ENCODE data around the gene MOGAT1. TPM values are rescaled to one million over a fixed set of nuclear protein-coding genes. Genes with fewer than 3 reads are reported as not detected.

The MOGAT1 gene
- total and polyA plus RNA-seq, 4 donors = 0.30 to 5.5 (median 5.1) TPM; not detected in 1

DNA sequence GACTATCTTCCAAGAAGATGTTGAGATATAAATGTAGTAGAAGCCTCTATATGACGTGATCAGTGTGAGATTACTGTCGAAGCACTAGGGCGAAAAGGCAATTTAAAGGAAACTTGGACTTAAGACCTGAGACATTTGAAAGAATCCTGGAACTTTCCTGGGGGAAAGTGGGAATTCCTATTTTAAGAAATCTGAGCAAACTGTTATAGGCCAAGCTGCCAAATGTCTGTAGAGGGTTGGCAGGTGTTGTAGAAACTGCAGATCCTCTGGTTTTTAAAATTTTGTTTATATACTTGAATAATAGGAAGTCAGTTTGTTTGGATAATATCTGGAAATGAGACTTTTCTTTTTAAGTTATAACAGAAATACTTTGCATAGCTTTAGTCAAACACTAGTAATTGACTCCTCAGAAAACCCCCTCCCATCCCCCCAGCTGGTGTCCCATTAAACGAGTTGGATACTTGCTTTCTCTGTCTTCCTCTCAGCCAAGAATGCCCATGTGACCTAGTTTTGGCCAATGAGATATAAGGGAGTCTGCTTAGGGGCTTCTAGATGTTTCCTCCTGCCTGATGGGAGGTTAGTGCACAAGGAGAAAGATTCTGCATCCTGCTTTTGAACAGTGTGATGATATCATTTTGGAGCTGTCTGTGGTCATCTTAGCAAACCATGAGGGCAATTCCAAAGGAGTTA lies 61.2 kb downstream of the MOGAT1 start:
- H3K4me1 ChIP-seq (ENCODE audit: control insufficient read depth in 4 of 4, insufficient read depth in 4 of 4, low read length in 3 of 4) = no peaks in the 10 kb centered on the region
- H3K9me3 ChIP-seq (ENCODE audit: control insufficient read depth in 4 of 4, low read length in 3 of 4) = no peaks in the 10 kb centered on the region
- H3K9ac ChIP-seq (ENCODE audit: low read depth in 1 of 2, low read length in 2 of 2) = no peak overlapping the region
- 72% methylated on average over 4 of the region's 4 CpGs for WGBS
- no peaks in the 10 kb centered on the region for H3K27me3 ChIP-seq (ENCODE audit: control insufficient read depth in 4 of 4, insufficient read depth in 4 of 4, low read length in 3 of 4)
- H3K36me3 ChIP-seq (ENCODE audit: control insufficient read depth in 4 of 4, insufficient read depth in 3 of 4, low read depth in 1 of 4, low read length in 3 of 4) = no peaks in the 10 kb centered on the region
- no peak overlapping the region for H3K4me3 ChIP-seq (ENCODE audit: low read depth in 1 of 3, low read length in 3 of 3)
- TF ChIP-seq, protein P1, sequence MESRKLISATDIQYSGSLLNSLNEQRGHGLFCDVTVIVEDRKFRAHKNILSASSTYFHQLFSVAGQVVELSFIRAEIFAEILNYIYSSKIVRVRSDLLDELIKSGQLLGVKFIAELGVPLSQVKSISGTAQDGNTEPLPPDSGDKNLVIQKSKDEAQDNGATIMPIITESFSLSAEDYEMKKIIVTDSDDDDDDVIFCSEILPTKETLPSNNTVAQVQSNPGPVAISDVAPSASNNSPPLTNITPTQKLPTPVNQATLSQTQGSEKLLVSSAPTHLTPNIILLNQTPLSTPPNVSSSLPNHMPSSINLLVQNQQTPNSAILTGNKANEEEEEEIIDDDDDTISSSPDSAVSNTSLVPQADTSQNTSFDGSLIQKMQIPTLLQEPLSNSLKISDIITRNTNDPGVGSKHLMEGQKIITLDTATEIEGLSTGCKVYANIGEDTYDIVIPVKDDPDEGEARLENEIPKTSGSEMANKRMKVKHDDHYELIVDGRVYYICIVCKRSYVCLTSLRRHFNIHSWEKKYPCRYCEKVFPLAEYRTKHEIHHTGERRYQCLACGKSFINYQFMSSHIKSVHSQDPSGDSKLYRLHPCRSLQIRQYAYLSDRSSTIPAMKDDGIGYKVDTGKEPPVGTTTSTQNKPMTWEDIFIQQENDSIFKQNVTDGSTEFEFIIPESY (IDR thresholded peaks at IDR 0.05) = no peak
- TF ChIP-seq SP1 (IDR thresholded peaks at IDR 0.05) (no peak), YY1 (IDR thresholded peaks at IDR 0.05) (no peak), RXRA (IDR thresholded peaks at IDR 0.05) (no peak), HNF4A (conservative IDR thresholded peaks at IDR 0.05) (no peak), TAF1 (conservative IDR thresholded peaks at IDR 0.05) (no peak), FOXA1 (IDR thresholded peaks at IDR 0.05) (no peak), HNF4G (IDR thresholded peaks at IDR 0.05) (no peak), FOXA2 (IDR thresholded peaks at IDR 0.05) (no peak), NR2F2 (IDR thresholded peaks at IDR 0.05) (no peak), RAD21 (IDR thresholded peaks at IDR 0.05) (no peak), GABPA (IDR thresholded peaks at IDR 0.05 in 1 of 2, conservative IDR thresholded peaks at IDR 0.05 in 1 of 2) (no peak)
- TF ChIP-seq, protein P2, sequence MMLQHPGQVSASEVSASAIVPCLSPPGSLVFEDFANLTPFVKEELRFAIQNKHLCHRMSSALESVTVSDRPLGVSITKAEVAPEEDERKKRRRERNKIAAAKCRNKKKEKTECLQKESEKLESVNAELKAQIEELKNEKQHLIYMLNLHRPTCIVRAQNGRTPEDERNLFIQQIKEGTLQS (IDR thresholded peaks at IDR 0.05) = no peak
- TF ChIP-seq, protein P3, sequence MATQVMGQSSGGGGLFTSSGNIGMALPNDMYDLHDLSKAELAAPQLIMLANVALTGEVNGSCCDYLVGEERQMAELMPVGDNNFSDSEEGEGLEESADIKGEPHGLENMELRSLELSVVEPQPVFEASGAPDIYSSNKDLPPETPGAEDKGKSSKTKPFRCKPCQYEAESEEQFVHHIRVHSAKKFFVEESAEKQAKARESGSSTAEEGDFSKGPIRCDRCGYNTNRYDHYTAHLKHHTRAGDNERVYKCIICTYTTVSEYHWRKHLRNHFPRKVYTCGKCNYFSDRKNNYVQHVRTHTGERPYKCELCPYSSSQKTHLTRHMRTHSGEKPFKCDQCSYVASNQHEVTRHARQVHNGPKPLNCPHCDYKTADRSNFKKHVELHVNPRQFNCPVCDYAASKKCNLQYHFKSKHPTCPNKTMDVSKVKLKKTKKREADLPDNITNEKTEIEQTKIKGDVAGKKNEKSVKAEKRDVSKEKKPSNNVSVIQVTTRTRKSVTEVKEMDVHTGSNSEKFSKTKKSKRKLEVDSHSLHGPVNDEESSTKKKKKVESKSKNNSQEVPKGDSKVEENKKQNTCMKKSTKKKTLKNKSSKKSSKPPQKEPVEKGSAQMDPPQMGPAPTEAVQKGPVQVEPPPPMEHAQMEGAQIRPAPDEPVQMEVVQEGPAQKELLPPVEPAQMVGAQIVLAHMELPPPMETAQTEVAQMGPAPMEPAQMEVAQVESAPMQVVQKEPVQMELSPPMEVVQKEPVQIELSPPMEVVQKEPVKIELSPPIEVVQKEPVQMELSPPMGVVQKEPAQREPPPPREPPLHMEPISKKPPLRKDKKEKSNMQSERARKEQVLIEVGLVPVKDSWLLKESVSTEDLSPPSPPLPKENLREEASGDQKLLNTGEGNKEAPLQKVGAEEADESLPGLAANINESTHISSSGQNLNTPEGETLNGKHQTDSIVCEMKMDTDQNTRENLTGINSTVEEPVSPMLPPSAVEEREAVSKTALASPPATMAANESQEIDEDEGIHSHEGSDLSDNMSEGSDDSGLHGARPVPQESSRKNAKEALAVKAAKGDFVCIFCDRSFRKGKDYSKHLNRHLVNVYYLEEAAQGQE (IDR thresholded peaks at IDR 0.05) = no peak
- H3K27ac ChIP-seq (ENCODE audit: low read depth in 1 of 2, low read length in 2 of 2) = no peak overlapping the region
- DNase-seq (ENCODE audit: low spot score) = no peak

DNA sequence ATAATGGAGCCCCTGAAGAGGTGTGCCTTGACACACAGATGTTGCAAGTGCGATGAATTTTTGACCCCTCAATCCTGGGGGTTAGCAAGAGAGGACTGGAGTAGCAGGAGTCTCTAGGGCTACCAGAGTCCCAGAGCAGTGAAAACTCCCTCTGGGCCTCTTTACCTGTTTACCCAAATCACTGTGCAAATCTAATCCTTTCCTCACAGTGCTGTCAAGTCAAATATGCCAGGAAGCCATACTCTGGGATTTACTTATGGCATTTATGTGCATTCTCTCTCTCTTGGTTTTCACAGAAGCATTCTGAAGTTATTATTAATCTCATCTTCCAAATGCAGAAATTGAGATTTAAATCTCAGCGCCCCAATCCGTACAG lies 62.0 kb downstream of the MOGAT1 start:
- Histone ChIP-seq H3K36me3 (ENCODE audit: control insufficient read depth in 4 of 4, insufficient read depth in 3 of 4, low read depth in 1 of 4, low read length in 3 of 4) (no peaks in the 10 kb centered on the region), H3K4me3 (ENCODE audit: low read depth in 1 of 3, low read length in 3 of 3) (no peak overlapping the region), H3K9me3 (ENCODE audit: control insufficient read depth in 4 of 4, low read length in 3 of 4) (no peaks in the 10 kb centered on the region), H3K27ac (ENCODE audit: low read depth in 1 of 2, low read length in 2 of 2) (no peak overlapping the region), H3K4me1 (ENCODE audit: control insufficient read depth in 4 of 4, insufficient read depth in 4 of 4, low read length in 3 of 4) (no peaks in the 10 kb centered on the region), H3K9ac (ENCODE audit: low read depth in 1 of 2, low read length in 2 of 2) (no peak overlapping the region), H3K27me3 (ENCODE audit: control insufficient read depth in 4 of 4, insufficient read depth in 4 of 4, low read length in 3 of 4) (no peaks in the 10 kb centered on the region)
- DNase-seq (ENCODE audit: low spot score) = no peak
- 97% methylated on average over 3 of the region's 3 CpGs for WGBS
- TF ChIP-seq, protein P1 (IDR thresholded peaks at IDR 0.05) = no peak
- TF ChIP-seq HNF4A (conservative IDR thresholded peaks at IDR 0.05) (no peak), NR2F2 (IDR thresholded peaks at IDR 0.05) (no peak), YY1 (IDR thresholded peaks at IDR 0.05) (no peak), EGR1 (IDR thresholded peaks at IDR 0.05; ENCODE audit: low read depth in 2 of 2) (no peak), SP1 (IDR thresholded peaks at IDR 0.05) (no peak), FOXA1 (IDR thresholded peaks at IDR 0.05) (no peak), TAF1 (conservative IDR thresholded peaks at IDR 0.05) (no peak)
- TF ChIP-seq, protein P3 (IDR thresholded peaks at IDR 0.05) = no peak
- TF ChIP-seq, protein P4, sequence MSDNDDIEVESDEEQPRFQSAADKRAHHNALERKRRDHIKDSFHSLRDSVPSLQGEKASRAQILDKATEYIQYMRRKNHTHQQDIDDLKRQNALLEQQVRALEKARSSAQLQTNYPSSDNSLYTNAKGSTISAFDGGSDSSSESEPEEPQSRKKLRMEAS (IDR thresholded peaks at IDR 0.05) = no peak
- TF ChIP-seq, protein P2 (IDR thresholded peaks at IDR 0.05) = no peak
- TF ChIP-seq, protein P5, sequence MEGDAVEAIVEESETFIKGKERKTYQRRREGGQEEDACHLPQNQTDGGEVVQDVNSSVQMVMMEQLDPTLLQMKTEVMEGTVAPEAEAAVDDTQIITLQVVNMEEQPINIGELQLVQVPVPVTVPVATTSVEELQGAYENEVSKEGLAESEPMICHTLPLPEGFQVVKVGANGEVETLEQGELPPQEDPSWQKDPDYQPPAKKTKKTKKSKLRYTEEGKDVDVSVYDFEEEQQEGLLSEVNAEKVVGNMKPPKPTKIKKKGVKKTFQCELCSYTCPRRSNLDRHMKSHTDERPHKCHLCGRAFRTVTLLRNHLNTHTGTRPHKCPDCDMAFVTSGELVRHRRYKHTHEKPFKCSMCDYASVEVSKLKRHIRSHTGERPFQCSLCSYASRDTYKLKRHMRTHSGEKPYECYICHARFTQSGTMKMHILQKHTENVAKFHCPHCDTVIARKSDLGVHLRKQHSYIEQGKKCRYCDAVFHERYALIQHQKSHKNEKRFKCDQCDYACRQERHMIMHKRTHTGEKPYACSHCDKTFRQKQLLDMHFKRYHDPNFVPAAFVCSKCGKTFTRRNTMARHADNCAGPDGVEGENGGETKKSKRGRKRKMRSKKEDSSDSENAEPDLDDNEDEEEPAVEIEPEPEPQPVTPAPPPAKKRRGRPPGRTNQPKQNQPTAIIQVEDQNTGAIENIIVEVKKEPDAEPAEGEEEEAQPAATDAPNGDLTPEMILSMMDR (IDR thresholded peaks at IDR 0.05; ENCODE audit: low read depth, low read length, missing input control) = no peak

All from liver (tissue), 9 donors.